CD4-positive, alpha-beta T cell treated with Interleukin-15 for 1 hour (primary cell): ENCODE results near the gene MEGF6.
"Not testable (repeated sequence)": the region's sequence is repeated elsewhere in the genome, so short reads cannot be mapped to it uniquely, and the experiment has no call there.

ENCODE experiments used
- DNase-seq: peaks from one replicate; pipeline ENCODE4 v3.0.0-alpha.2; 2020

The MEGF6 gene

GRCh38 chr1:3590139-3590763 lies 21.1 kb downstream of the MEGF6 start:
- DNase-seq = no peak

DNA sequence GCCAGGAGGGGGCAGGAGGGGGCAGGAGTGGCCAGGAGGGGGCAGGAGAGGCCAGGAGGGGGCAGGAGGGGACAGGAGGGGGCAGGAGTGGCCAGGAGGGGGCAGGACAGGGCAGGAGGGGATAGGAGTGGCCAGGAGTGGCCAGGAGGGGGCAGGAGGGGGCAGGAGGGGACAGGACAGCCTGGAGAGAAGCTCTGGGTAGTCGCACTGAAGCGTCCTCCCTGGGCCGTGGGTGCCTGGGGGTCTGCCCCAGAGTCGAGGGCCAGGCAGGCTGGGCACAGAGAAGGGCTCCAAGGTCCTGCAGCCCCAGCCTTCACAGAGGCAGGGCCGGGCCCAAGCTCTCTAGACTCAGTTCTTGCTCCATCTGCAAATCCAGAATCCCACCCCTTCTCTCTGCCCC lies 22.9 kb downstream of the MEGF6 start:
- no peak for DNase-seq

DNA sequence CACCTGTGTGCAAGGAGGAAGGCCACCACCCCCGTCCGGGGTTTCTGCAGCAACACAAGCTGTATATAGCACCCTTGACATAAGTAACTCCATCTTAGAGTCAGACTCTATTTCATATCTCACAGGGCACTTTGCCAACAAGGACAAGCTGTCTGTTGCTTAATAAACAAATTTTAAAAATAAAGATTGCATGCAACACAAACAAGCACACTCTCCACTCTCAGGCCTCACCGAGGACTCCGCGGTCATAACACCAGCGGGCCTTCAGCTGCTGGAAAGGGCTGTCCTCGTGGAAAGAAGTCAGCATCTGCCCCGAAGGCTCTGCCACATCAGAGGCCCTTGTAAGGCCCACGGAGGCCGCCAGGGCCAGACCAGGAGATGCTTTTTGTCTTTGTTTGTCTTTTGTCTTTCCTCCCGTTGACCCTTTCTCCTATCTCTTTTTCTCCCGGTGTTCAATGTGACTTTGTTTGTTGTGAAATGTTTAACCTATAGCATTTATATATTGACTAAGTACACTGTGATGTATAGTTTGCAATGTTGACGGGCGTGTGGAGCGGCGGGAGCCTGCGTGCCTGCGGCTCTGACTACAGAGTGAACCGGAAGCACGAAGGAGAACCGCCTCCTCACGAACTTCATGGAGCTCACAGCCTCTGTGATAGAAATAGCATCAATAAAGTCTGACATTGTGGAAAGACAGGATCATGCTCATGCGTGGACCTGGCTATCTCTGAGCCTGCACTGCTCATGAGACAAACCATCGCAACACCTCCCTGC lies 24.1 kb downstream of the MEGF6 start:
- DNase-seq = no peak

DNA sequence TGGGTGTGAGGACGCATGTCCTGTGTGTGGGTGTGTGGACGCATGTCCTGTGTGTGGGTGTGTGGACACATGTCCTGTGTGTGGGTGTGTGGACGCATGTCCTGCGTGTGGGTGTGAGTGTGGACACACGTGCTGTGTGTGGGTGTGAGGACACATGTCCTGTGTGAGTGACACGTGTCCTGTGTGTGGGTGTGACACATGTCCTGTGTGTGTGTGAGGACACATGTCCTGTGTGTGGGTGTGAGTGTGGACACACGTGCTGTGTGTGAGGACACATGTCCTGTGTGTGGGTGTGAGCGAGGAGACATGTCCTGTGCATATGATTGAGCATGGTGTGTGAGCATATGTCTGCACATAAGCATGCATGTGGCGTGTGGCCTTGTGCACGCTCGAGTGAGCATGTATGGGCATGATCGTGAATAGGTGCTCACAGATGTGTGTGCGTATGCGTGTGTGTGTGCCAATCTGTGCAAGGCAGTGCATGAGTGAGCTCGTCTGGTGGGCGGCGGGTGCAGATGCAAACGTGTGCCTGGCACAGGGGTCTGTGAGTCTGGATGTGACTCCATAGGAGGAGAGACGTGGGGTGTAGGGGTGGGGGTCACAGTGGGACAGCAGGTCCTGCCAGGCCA lies 25.3 kb downstream of the MEGF6 start:
- no peak for DNase-seq

DNA sequence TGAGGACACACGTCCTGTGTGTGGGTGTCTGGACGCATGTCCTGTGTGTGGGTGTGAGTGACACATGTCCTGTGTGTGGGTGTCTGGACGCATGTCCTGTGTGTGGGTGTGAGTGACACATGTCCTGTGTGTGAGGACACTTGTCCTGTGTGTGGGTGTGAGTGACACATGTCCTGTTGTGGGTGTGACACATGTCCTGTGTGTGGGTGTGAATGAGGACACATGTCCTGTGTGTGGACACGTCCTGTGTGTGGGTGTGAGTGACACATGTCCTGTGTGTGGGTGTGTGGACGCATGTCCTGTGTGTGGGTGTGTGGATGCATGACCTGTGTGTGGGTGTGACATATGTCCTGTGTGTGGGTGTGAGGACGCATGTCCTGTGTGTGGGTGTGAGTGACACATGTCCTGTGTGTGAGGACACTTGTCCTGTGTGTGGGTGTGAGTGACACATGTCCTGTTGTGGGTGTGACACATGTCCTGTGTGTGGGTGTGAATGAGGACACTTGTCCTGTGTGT lies 25.9 kb downstream of the MEGF6 start:
- DNase-seq = not testable (repeated sequence)

- DNase-seq = no peak
Measured at GRCh38 chr1:3584915-3585314, 26.4 kb downstream of the MEGF6 start.

GRCh38 chr1:3583751-3584150 lies 27.6 kb downstream of the MEGF6 start:
- DNase-seq = not testable (repeated sequence)

DNA sequence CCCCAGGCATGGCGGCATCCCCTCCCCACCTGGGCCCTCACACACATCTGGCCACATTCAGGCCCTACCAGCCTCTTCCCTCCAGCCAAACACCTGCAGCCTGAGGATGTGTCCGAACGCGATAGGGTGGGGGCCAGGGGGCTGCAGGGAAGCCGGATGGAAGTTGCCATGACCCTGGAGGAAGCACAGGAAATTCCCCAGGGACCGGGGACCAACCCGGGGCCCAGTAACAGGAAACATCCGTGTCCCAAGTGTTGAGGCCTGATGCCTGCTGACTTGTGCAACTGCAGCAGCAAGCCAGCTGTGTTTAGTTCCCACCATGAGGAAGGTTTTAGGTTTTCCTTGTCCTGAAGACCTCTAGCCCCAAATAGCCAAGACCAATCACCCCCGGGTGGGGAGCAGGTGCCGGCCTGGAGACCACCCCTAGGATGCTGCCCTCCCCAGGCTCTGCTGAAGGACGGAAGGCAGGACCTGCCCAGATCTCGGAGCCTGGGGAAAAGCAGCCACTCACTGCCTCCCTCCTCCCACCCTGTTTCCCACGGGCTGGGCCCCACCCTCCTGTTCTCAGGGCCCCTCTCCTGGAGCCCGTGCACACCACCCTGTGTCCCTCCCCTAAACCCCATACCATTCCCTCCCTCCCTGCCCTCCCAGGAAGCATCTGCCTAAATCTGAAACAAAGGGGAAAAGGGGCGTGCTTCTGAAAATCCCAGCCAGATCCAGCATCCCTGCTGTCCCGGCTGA lies 29.8 kb downstream of the MEGF6 start:
- no peak for DNase-seq

GRCh38 chr1:3580231-3580630 lies 31.1 kb downstream of the MEGF6 start:
- no peak for DNase-seq

GRCh38 chr1:3579626-3580025 lies 31.7 kb downstream of the MEGF6 start:
- DNase-seq = no peak

DNA sequence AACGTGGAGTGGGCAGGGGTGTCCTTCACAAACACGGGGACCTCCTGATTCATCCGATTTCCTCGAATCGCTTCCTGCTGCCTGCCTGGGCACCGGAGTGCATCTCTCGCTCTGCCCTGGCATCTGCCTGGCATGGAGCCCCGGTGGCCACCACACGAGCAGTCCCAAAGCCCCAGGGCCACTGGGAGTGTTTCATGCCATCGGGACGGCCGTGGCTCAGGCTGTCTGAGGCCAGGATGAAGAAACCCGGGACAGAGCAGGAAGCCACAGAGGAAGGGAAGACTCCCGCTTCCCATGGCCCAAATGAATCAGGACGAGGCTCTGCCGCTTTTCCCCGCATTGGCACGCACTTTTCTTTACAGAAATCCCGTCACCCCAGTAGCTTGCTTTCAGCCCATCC lies 32.4 kb downstream of the MEGF6 start:
- DNase-seq = no peak

GRCh38 chr1:3578433-3578805 lies 32.9 kb downstream of the MEGF6 start:
- no peak for DNase-seq

GRCh38 chr1:3577711-3578432 lies 33.4 kb downstream of the MEGF6 start:
- DNase-seq = no peak

DNA sequence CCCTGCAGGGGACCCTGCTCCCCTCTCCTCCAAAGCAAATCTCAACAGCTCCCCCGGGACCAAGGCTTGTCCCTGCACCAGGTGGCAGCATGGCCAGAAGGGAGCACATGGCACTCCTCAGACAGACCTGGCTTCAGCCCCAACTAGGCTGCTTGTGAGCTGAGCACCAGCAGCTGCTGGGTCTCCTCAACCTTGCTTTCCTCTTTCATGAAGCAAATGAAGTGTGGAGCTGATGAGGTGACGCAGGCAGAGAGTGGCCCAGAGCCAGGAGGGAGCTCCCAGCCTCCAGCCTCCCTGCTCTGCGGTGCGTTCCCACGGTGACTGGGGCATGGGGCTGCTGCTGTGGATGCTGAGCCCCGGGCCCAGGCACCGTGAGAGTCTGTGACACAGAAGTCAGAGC lies 34.0 kb downstream of the MEGF6 start:
- no peak for DNase-seq

GRCh38 chr1:3575993-3576392 lies 35.3 kb downstream of the MEGF6 start:
- DNase-seq = no peak

DNA sequence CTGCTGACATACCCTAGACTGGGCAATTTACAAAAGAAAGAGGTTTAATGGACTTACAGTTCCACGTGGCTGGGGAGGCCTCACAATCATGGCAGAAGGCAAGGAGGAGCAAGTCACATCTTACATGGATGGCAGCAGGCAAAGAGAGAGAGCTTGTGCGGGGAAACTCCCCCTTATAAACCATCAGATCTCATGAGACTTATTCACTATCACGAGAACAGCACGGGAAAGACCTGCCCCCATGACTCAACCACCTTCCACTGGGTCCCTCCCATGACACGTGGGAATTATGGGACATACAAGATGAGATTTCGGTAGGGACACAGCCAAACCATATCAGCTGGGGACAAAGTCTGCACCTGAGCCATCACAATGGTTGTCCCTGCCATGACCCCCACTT lies 35.8 kb downstream of the MEGF6 start:
- not testable (repeated sequence) for DNase-seq

DNA sequence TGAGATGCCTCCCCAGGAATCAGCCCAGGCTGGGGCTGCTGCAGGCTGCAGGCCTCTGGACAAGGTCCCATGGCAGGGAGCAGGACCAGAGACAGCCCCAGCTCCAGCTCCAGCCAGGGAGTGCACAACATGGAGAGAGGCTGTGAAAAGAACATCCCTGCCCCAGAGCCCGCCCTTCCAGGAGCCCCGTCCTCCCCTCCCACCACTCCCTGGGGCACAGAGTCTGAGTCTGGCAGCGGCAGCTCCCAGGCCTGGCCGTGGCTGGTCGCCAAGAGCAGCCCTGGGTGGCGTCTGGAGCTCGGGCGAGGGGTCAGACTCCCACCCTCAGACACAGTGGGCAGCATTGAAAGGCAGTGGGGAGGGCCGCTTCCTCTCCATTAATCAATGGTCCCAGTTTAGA lies 37.8 kb downstream of the MEGF6 start:
- no peak for DNase-seq

DNA sequence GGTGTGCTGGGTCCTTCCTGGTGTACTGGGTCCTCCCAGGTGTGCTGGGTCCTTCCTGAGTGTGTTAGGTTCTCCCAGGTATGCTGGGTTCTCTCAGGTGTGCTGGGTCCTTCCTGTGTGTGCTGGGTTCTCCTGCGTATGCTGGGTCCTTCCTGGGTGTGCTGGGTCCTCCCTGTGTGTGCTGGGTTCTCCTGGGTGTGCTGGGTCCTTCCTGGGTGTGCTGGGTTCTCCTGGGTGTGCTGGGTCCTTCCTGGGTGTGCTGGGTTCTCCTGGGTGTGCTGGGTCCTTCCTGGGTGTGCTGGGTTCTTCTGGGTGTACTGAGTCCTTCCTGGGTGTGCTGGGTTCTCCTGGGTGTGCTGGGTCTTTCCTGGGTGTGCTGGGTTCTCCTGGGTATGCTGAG lies 38.7 kb downstream of the MEGF6 start:
- DNase-seq = not testable (repeated sequence)

DNA sequence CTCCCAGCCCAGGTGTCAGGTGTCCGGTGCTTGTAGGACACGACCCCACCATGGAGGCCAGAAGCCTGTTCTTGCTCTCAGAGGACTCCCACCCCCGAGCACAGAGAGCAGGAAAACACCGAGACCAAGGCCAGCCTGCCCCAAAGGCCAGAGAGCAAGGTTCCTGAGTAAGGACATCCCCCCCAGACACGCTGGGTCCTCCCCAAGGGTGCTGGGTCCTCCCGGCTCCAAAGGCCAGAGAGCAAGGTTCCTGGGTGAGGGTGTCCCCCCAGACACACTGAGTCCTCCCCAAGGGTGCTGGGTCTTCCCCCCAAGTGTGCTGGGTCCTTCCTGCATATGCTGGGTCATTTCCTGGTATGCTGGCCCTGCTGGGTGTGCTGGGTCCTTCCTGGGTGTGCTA lies 40.0 kb downstream of the MEGF6 start:
- DNase-seq = no peak

DNA sequence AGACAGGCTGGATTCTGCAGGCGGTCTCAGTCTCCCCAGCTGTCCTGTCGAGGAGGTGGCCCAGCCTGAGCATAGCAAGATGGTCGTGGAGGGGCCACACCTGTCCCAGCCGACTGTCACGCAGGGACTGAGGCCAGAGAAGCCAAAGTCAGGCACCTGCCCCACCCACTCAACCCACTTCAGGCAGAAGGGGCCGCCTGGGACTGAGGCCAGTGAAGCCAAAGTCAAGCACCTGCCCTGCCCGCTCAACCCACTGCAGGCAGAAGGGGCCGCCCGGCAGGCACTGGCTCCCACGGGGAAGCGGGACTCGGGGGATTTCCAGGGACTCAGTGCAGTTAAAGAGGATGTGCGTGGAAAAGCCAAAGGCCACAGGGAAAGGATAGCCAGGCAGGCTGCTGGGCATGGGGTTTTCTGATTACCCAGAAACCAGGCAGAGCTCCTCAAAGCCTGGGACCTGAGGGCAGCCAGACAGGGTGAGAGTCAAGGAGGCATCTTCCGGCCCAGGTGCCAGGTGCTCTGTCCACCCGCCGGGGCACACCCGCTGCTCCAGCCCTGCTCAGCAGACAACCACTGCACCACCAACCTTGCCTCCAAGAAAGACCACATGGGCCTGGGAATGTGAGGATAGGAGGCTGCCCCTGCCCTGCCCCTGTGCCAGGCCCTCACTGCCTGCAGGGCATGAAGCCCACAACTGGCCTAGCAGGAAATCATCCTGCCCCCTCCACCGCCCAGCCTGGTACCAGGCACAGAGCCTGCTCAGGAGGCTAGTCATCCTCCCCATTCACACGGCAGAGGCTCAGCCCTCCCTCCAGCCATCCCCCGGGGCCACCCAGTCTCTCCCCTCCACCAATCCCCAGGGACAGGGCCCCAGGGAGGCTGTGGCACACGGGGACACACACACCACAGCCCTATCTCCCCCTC lies 41.0 kb downstream of the MEGF6 start:
- DNase-seq = no peak

- DNase-seq = no peak
Measured at GRCh38 chr1:3569436-3569835, 41.9 kb downstream of the MEGF6 start.
